Coronary artery (tissue), 2 donors: ENCODE data around the gene CDH23.

Experiments
- DNase-seq: peaks from one replicate; pipeline ENCODE4 v3.0.0-alpha.2; 2017; ENCODE audit warnings: low spot score
- H3K27ac ChIP-seq, 2 donors: fragments of 200-600 bp; sonication (generic); one replicate each; pipeline ENCODE4 v1.5.1; 2016 to 2019
- H3K4me3 ChIP-seq: fragments of 200-600 bp; sonication (generic); 2 replicates; pipeline ENCODE4 v1.5.1; 2016; ENCODE audit warnings: mild to moderate bottlenecking, moderate library complexity
- CTCF ChIP-seq: fragments of 200-600 bp; sonication (generic); IDR thresholded peaks from one replicate; pipeline ENCODE4 v1.5.1; 2019; ENCODE audit warnings: antibody characterized with exemption

The CDH23 gene

GRCh38 chr10:71661779-71662336 is 265.1 kb downstream of the CDH23 start:
- DNase-seq = no peak
- H3K4me3 ChIP-seq = no peak overlapping the region
- no peak for TF ChIP-seq CTCF
- no peak overlapping the region for H3K27ac ChIP-seq

GRCh38 chr10:71663311-71663710 is 266.6 kb downstream of the CDH23 start:
- DNase-seq = no peak
- no peak overlapping the region for H3K27ac ChIP-seq
- H3K4me3 ChIP-seq = no peak overlapping the region
- no peak for TF ChIP-seq CTCF

- Histone ChIP-seq H3K4me3 (no peak overlapping the region), H3K27ac (no peak overlapping the region)
- TF ChIP-seq CTCF = no peak
- DNase-seq = no peak
Measured at GRCh38 chr10:71664585-71664984, 267.9 kb downstream of the CDH23 start.

GRCh38 chr10:71665456-71665855 is 268.7 kb downstream of the CDH23 start:
- no peak for TF ChIP-seq CTCF
- Histone ChIP-seq H3K4me3 (no peak overlapping the region), H3K27ac (no peak overlapping the region)
- no peak for DNase-seq

GRCh38 chr10:71666639-71667386 is 270.1 kb downstream of the CDH23 start:
- no peak for TF ChIP-seq CTCF
- H3K27ac ChIP-seq = no peak overlapping the region

GRCh38 chr10:71667387-71667752 is 270.6 kb downstream of the CDH23 start:
- DNase-seq = no peak
- no peak overlapping the region for H3K27ac ChIP-seq
- TF ChIP-seq CTCF = no peak
- H3K4me3 ChIP-seq = no peak overlapping the region

More at GRCh38 chr10:71666639-71667386, 270.1 kb downstream of the CDH23 start:
- H3K4me3 ChIP-seq = no peak overlapping the region
- no peak for DNase-seq
